GM12878 (cell line): ENCODE results near the gene PCDHB3. TPM values are rescaled to one million over a fixed set of nuclear protein-coding genes. Genes with fewer than 3 reads are reported as not detected.

ENCODE experiments used
- ATAC-seq: fragments of 200-7000 bp; cut with Tn5 transposase; 3 replicates; pipeline ENCODE4 v1.9.1; 2020; ENCODE audit warnings: mild to moderate bottlenecking, moderate library complexity
- BruUV-seq: library from RNA; stranded (reverse); fragments of 400-500 nt; replicated peaks from 2 replicates; lab custom pipeline; 2021; lab: Mats Ljungman, UMichigan
- CTCF ChIA-PET: fragments of 300-600 bp; sonication (Branson Sonifier 250); formaldehyde crosslinking; extraction: SDS; loops from one replicate; lab custom pipeline; 2021; ENCODE audit warnings: inconsistent platforms; lab: Yijun Ruan, JAX
- POLR2A ChIA-PET: fragments of 350-600 bp; formaldehyde crosslinking; extraction: SDS; loops from one replicate; lab custom pipeline; 2021; ENCODE audit warnings: inconsistent platforms; lab: Charles Lee
- RAD21 ChIA-PET: fragments of 300-600 bp; sonication (Branson Sonifier 250); formaldehyde crosslinking; loops from one replicate; lab custom pipeline; 2023; ENCODE audit warnings: antibody characterized with exemption; ENCODE audit not compliant: unreplicated experiment; lab: Charles Lee
- SMC1A ChIA-PET: fragments of 300-600 bp; sonication (Branson Sonifier 250); formaldehyde crosslinking; loops from one replicate; lab custom pipeline; 2023; ENCODE audit not compliant: unreplicated experiment, uncharacterized antibody; lab: Charles Lee
- DNase-seq: peaks from one replicate; pipeline ENCODE4 v3.0.0-alpha.2; 2011; ENCODE audit warnings: low read depth, low spot score
- FAIRE-seq: peaks from 3 replicates; lab custom pipeline; 2011; peaks lifted over from hg19 to GRCh38; lab: Jason Lieb, UNC
- H2AFZ ChIP-seq: 2 replicates; pipeline ENCODE4 v1.6.0; 2011; ENCODE audit warnings: low read depth, low read length, control low read depth; ENCODE audit not compliant: control insufficient read depth
- H3K27ac ChIP-seq: 2 replicates; pipeline ENCODE4 v1.5.1; 2011; ENCODE audit warnings: control low read depth; ENCODE audit not compliant: control insufficient read depth, insufficient read depth
- H3K27me3 ChIP-seq, 2 experiments: replicated peaks in 1 of 2; 2 replicates each; pipeline versions ENCODE4 v1.6.0 to v1.6.1; 2011; ENCODE audit warnings: low read length in 1 of 2; ENCODE audit not compliant: control insufficient read depth in 2 of 2, insufficient read depth in 2 of 2
- H3K36me3 ChIP-seq, 2 experiments: 2 replicates each; pipeline ENCODE4 v1.5.1; 2011; ENCODE audit warnings: low read length in 1 of 2; ENCODE audit not compliant: control insufficient read depth in 2 of 2, insufficient read depth in 2 of 2
- H3K4me1 ChIP-seq: 2 replicates; pipeline ENCODE4 v1.6.1; 2011; ENCODE audit warnings: mild to moderate bottlenecking, low read length, moderate library complexity, mixed read lengths; ENCODE audit not compliant: control insufficient read depth, insufficient read depth
- H3K4me2 ChIP-seq: 2 replicates; pipeline ENCODE4 v1.6.0; 2011; ENCODE audit warnings: control low read depth; ENCODE audit not compliant: control insufficient read depth, insufficient read depth
- H3K4me3 ChIP-seq: fragments of 200-600 bp; sonication (generic); 2 replicates; pipeline ENCODE4 v1.5.1; 2016
- H3K79me2 ChIP-seq: 2 replicates; pipeline ENCODE4 v1.6.0; 2011; ENCODE audit warnings: low read length; ENCODE audit not compliant: control insufficient read depth, insufficient read depth
- H3K9ac ChIP-seq: 2 replicates; pipeline ENCODE4 v1.8.0; 2011; ENCODE audit warnings: low read length, control low read depth, mixed read lengths; ENCODE audit not compliant: control insufficient read depth, insufficient read depth
- H3K9me3 ChIP-seq: replicated peaks from 3 replicates; pipeline ENCODE4 v1.5.1; 2011; ENCODE audit warnings: mild to moderate bottlenecking, low read length; ENCODE audit not compliant: control insufficient read depth, insufficient read depth
- H4K20me1 ChIP-seq: 2 replicates; pipeline ENCODE4 v1.6.0; 2011; ENCODE audit not compliant: control insufficient read depth, insufficient read depth
- BCLAF1 ChIP-seq: fragments of 450-650 bp; IDR thresholded peaks from 2 replicates; pipeline ENCODE4 v1.6.1; 2017; ENCODE audit warnings: antibody characterized with exemption, mild to moderate bottlenecking, moderate library complexity
- CBFB ChIP-seq: IDR thresholded peaks from 2 replicates; pipeline ENCODE4 v1.6.1; 2016; ENCODE audit warnings: antibody characterized with exemption, low read depth
- CHD2 ChIP-seq: IDR thresholded peaks from 2 replicates; pipeline ENCODE4 v1.6.1; 2011; ENCODE audit warnings: low read depth, low read length, improper control_type of control experiment, borderline replicate concordance
- CHD4 ChIP-seq: fragments of 200-600 bp; sonication (generic); IDR thresholded peaks from 2 replicates; pipeline ENCODE4 v1.6.1; 2016; ENCODE audit warnings: mild to moderate bottlenecking
- CTCF ChIP-seq, 3 experiments: IDR thresholded peaks in 2 of 3; conservative IDR thresholded peaks in 1 of 3; 2 replicates each; pipeline ENCODE4 v1.5.1; 2011; ENCODE audit warnings: low read depth in 3 of 3, low read length in 3 of 3, mild to moderate bottlenecking in 3 of 3, control low read depth in 2 of 3, moderate library complexity in 2 of 3, inconsistent platforms in 1 of 3, mixed read lengths in 1 of 3; ENCODE audit not compliant: control insufficient read depth in 2 of 3, insufficient read depth in 1 of 3; ENCODE audit errors: extremely low read depth in 1 of 3
- ELK1 ChIP-seq: IDR thresholded peaks from 2 replicates; pipeline ENCODE4 v1.6.1; 2012; ENCODE audit warnings: low read depth, low read length, improper control_type of control experiment
- GABPA ChIP-seq: IDR thresholded peaks from 2 replicates; pipeline ENCODE4 v1.6.1; 2014; ENCODE audit warnings: antibody characterized with exemption, low read depth, mild to moderate bottlenecking, inconsistent platforms
- HCFC1 ChIP-seq: fragments of 150-350 bp; IDR thresholded peaks from 2 replicates; pipeline ENCODE4 v1.6.1; 2014; ENCODE audit warnings: low read length
- LARP7 ChIP-seq: fragments of 450-650 bp; IDR thresholded peaks from 2 replicates; pipeline ENCODE4 v1.6.1; 2017; ENCODE audit warnings: mild to moderate bottlenecking
- NR2C1 ChIP-seq: fragments of 450-650 bp; IDR thresholded peaks from 2 replicates; pipeline ENCODE4 v1.6.1; 2017; ENCODE audit warnings: antibody characterized with exemption, mild to moderate bottlenecking, moderate library complexity
- PBX3 ChIP-seq: IDR thresholded peaks from 2 replicates; pipeline ENCODE4 v1.6.1; 2011; ENCODE audit warnings: mild to moderate bottlenecking, low read depth, low read length, moderate library complexity; ENCODE audit not compliant: insufficient replicate concordance
- RUNX3 ChIP-seq: IDR thresholded peaks from 2 replicates; pipeline ENCODE4 v1.6.1; 2012; ENCODE audit warnings: low read length, inconsistent platforms
- SP1 ChIP-seq: IDR thresholded peaks from one replicate; pipeline ENCODE4 v1.6.1; 2011; ENCODE audit warnings: low read depth, low read length
- STAT1 ChIP-seq: fragments of 450-650 bp; conservative IDR thresholded peaks from 2 replicates; pipeline ENCODE4 v1.6.1; 2014; ENCODE audit warnings: antibody characterized with exemption, mild to moderate bottlenecking
- SUPT20H ChIP-seq: IDR thresholded peaks from 2 replicates; pipeline ENCODE4 v1.6.1; 2011; ENCODE audit warnings: low read depth, mild to moderate bottlenecking, low read length, moderate library complexity, borderline replicate concordance; ENCODE audit not compliant: control insufficient read depth
- ZBED1 ChIP-seq: IDR thresholded peaks from 2 replicates; pipeline ENCODE4 v1.6.1; 2016; ENCODE audit warnings: borderline replicate concordance
- ZBTB33 ChIP-seq: fragments of 450-650 bp; IDR thresholded peaks from 2 replicates; pipeline ENCODE4 v1.6.1; 2017; ENCODE audit warnings: mild to moderate bottlenecking
- WGBS: methylation state at CpG from one replicate; pipeline ENCODE4 v1.1.6; 2016; ENCODE audit warnings: low lambda C conversion rate; ENCODE audit not compliant: insufficient replicate concordance, insufficient coverage; ENCODE audit errors: missing lambda C conversion rate; 5-methylcytosine and 5-hydroxymethylcytosine counted together
- in situ Hi-C: fragments of 300-500 bp; cut with MboI; formaldehyde crosslinking; loops from 9 replicates; pipeline ENCODE4 v1.14.3; 2018; ENCODE audit warnings: mixed read lengths
- intact Hi-C: fragments of 100-400 bp; cut with micrococcal nuclease; formaldehyde crosslinking; loops from one replicate; pipeline ENCODE4 v1.14.2; 2022; ENCODE audit not compliant: unreplicated experiment
- polyA plus RNA-seq, 11 experiments: library from polyadenylated mRNA; depleted of rRNA in 4 of 11; unstranded in 6 of 11; stranded (reverse) in 5 of 11; fragments of >200 nt; fragmentation: Nextera tagmentation in 4 of 11; fragmentation: Illumina TruSeq in 1 of 11; extraction: Ambion mirVana in 4 of 11; extraction: Trizol in 1 of 11; gene quantifications; 1 replicate in 1 of 11; 2 replicates in 10 of 11; pipeline versions ENCODE4 v1.2.1 to v1.2.3, GENCODE V29; 2011 to 2016; ENCODE audit warnings: inconsistent platforms in 2 of 11, missing spikeins in 2 of 11, low read depth in 1 of 11
- total RNA-seq, 4 experiments: library from RNA; depleted of rRNA in 3 of 4; stranded (reverse); fragments of >200 nt in 3 of 4; fragmentation: Illumina TruSeq in 1 of 4; extraction: Trizol in 1 of 4; gene quantifications; 2 replicates each; pipeline versions ENCODE4 v1.2.1 to v1.2.3, GENCODE V29; 2013 to 2021

The PCDHB3 gene
- total and polyA plus RNA-seq, 10 of the 15 experiments (the other 5 are each of a cell fraction or from before 2014, with no cell fraction given) = not detected

- Histone ChIP-seq H3K9ac (no peak overlapping the region), H3K27me3 (no peaks in the 10 kb centered on the region), H2AFZ (no peak overlapping the region), H3K9me3 (no peaks in the 10 kb centered on the region; the same call in 2 of the 3 replicates), H4K20me1 (no peaks in the 10 kb centered on the region), H3K4me2 (no peak overlapping the region), H3K27ac (no peak overlapping the region), H3K79me2 (no peaks in the 10 kb centered on the region), H3K36me3 (no peaks in the 10 kb centered on the region), H3K4me3 (no peak overlapping the region), H3K4me1 (no peaks in the 10 kb centered on the region)
- TF ChIP-seq RUNX3 (no peak), CBFB (no peak), SP1 (no peak), ZBED1 (no peak), HCFC1 (no peak), CHD4 (no peak), PBX3 (no peak), ZBTB33 (no peak), NR2C1 (no peak), CHD2 (no peak), GABPA (no peak), LARP7 (no peak), SUPT20H (no peak), CTCF (IDR thresholded peaks at IDR 0.05 in 2 of 3, conservative IDR thresholded peaks at IDR 0.05 in 1 of 3; ENCODE audit: control insufficient read depth in 2 of 3, extremely low read depth in 1 of 3, insufficient read depth in 1 of 3, low read depth in 3 of 3, low read length in 3 of 3) (no peak), ELK1 (no peak), STAT1 (no peak), BCLAF1 (no peak)
- FAIRE-seq (no peak), DNase-seq (no peak), ATAC-seq (no peak)
- 80% methylated on average over 1 of the region's 1 CpG for WGBS
- POLR2A ChIA-PET = no interaction called here
- RAD21 ChIA-PET = no interaction called here
- BruUV-seq = no TSS peak
- in situ Hi-C loops = no loop called here
- SMC1A ChIA-PET = no interaction called here
- CTCF ChIA-PET = no interaction called here
- intact Hi-C loops = no loop called here
These were observed 27.0 kb downstream of the PCDHB3 start for GRCh38 chr5:141127305-141127704.
